Measurements from ENCODE around the gene DDX10.
"Not testable (repeated sequence)": the region's sequence is repeated elsewhere in the genome, so short reads cannot be mapped to it uniquely, and the experiment has no call there.

DDX10 gene

GRCh38 chr11:108632041-108632704 lies 32.7 kb upstream of the DDX10 start:
- Histone ChIP-seq H3K79me1 (ENCODE audit: low read length) (no peaks in the 10 kb centered on the region), H4K8ac (ENCODE audit: low read depth, low read length) (no peak overlapping the region), H2BK15ac (replicated peaks; ENCODE audit: low read depth) (no peak overlapping the region), H4K5ac (ENCODE audit: low read length) (no peak overlapping the region), H2BK5ac (ENCODE audit: low read length) (no peak overlapping the region), H3K79me2 (ENCODE audit: control insufficient read depth, insufficient read depth, low read length) (no peaks in the 10 kb centered on the region), H3K4me3 (ENCODE audit: low read length) (no peak overlapping the region), H3K9ac (ENCODE audit: low read length) (no peak overlapping the region), H3K4me1 (ENCODE audit: control insufficient read depth, low read depth, low read length) (no peaks in the 10 kb centered on the region), H2AK5ac (ENCODE audit: low read length) (no peak overlapping the region), H3K18ac (ENCODE audit: low read length) (no peak overlapping the region), H3K4me2 (ENCODE audit: low read length) (no peak overlapping the region), H3K4ac (ENCODE audit: low read depth, low read length) (no peak overlapping the region), H3K36me3 (ENCODE audit: control insufficient read depth, insufficient read depth, low read length) (no peaks in the 10 kb centered on the region), H3K27ac (ENCODE audit: low read depth, low read length) (no peak overlapping the region), H3K27me3 (ENCODE audit: insufficient read depth, low read length, poor library complexity) (no peaks in the 10 kb centered on the region), H3K56ac (ENCODE audit: low read length) (no peak overlapping the region), H3K23ac (ENCODE audit: low read length) (no peak overlapping the region), H2BK120ac (ENCODE audit: low read depth, low read length) (no peak overlapping the region)
- DNase-seq: no peak
- WGBS (ENCODE audit: extremely low coverage, insufficient coverage, low lambda C conversion rate): no CpG with 5 or more reads among the region's 2 CpGs

- Histone ChIP-seq H2AK5ac (ENCODE audit: low read length) (no peak overlapping the region), H3K9ac (ENCODE audit: low read length) (no peak overlapping the region), H4K5ac (ENCODE audit: low read length) (no peak overlapping the region), H2BK120ac (ENCODE audit: low read depth, low read length) (no peak overlapping the region), H4K8ac (ENCODE audit: low read depth, low read length) (no peak overlapping the region), H3K4ac (ENCODE audit: low read depth, low read length) (no peak overlapping the region), H3K79me1 (ENCODE audit: low read length) (no peaks in the 10 kb centered on the region), H3K4me3 (ENCODE audit: low read length) (no peak overlapping the region), H3K4me2 (ENCODE audit: low read length) (no peak overlapping the region), H3K79me2 (ENCODE audit: control insufficient read depth, insufficient read depth, low read length) (no peaks in the 10 kb centered on the region), H3K27me3 (ENCODE audit: insufficient read depth, low read length, poor library complexity) (no peaks in the 10 kb centered on the region), H3K18ac (ENCODE audit: low read length) (no peak overlapping the region), H2BK15ac (replicated peaks; ENCODE audit: low read depth) (no peak overlapping the region), H3K23ac (ENCODE audit: low read length) (no peak overlapping the region), H3K27ac (ENCODE audit: low read depth, low read length) (no peak overlapping the region), H3K36me3 (ENCODE audit: control insufficient read depth, insufficient read depth, low read length) (no peaks in the 10 kb centered on the region), H2BK5ac (ENCODE audit: low read length) (no peak overlapping the region), H3K4me1 (ENCODE audit: control insufficient read depth, low read depth, low read length) (peaks cover 1% of the 10 kb centered on the region), H3K56ac (ENCODE audit: low read length) (no peak overlapping the region)
- DNase-seq: peak; percentile 74
Observed at GRCh38 chr11:108635106-108635505, 29.8 kb upstream of the DDX10 start.

- Histone ChIP-seq H3K56ac (ENCODE audit: low read length) (no peak overlapping the region), H3K4me1 (ENCODE audit: control insufficient read depth, low read depth, low read length) (peaks cover 1% of the 10 kb centered on the region), H2BK5ac (ENCODE audit: low read length) (no peak overlapping the region), H3K79me1 (ENCODE audit: low read length) (no peaks in the 10 kb centered on the region), H3K4ac (ENCODE audit: low read depth, low read length) (no peak overlapping the region), H3K18ac (ENCODE audit: low read length) (no peak overlapping the region), H4K5ac (ENCODE audit: low read length) (no peak overlapping the region), H2BK120ac (ENCODE audit: low read depth, low read length) (no peak overlapping the region), H3K27ac (ENCODE audit: low read depth, low read length) (no peak overlapping the region), H3K9ac (ENCODE audit: low read length) (no peak overlapping the region), H3K79me2 (ENCODE audit: control insufficient read depth, insufficient read depth, low read length) (no peaks in the 10 kb centered on the region), H3K36me3 (ENCODE audit: control insufficient read depth, insufficient read depth, low read length) (no peaks in the 10 kb centered on the region), H3K23ac (ENCODE audit: low read length) (no peak overlapping the region), H3K4me2 (ENCODE audit: low read length) (no peak overlapping the region), H2BK15ac (replicated peaks; ENCODE audit: low read depth) (no peak overlapping the region), H3K27me3 (ENCODE audit: insufficient read depth, low read length, poor library complexity) (no peaks in the 10 kb centered on the region), H2AK5ac (ENCODE audit: low read length) (no peak overlapping the region), H3K4me3 (ENCODE audit: low read length) (no peak overlapping the region), H4K8ac (ENCODE audit: low read depth, low read length) (no peak overlapping the region)
- no CpG with 5 or more reads among the region's 2 CpGs for WGBS (ENCODE audit: extremely low coverage, insufficient coverage, low lambda C conversion rate)
- no peak for DNase-seq
Observed at GRCh38 chr11:108636222-108636621, 28.6 kb upstream of the DDX10 start.

- no peaks in the 10 kb centered on the region for H3K79me1 ChIP-seq (ENCODE audit: low read length)
- WGBS (ENCODE audit: extremely low coverage, insufficient coverage, low lambda C conversion rate): no CpG with 5 or more reads among the region's 1 CpG
Observed at GRCh38 chr11:108639146-108639545, 25.7 kb upstream of the DDX10 start.

GRCh38 chr11:108641752-108642151 lies 23.1 kb upstream of the DDX10 start:
- not testable (repeated sequence) for H4K8ac ChIP-seq (ENCODE audit: low read depth, low read length)

More at GRCh38 chr11:108639146-108639545, 25.7 kb upstream of the DDX10 start:
- Histone ChIP-seq H2BK120ac (ENCODE audit: low read depth, low read length) (no peak overlapping the region), H2BK5ac (ENCODE audit: low read length) (no peak overlapping the region), H3K23ac (ENCODE audit: low read length) (no peak overlapping the region), H3K4me3 (ENCODE audit: low read length) (no peak overlapping the region), H4K8ac (ENCODE audit: low read depth, low read length) (no peak overlapping the region), H4K5ac (ENCODE audit: low read length) (no peak overlapping the region), H3K27ac (ENCODE audit: low read depth, low read length) (no peak overlapping the region), H3K27me3 (ENCODE audit: insufficient read depth, low read length, poor library complexity) (no peaks in the 10 kb centered on the region), H3K36me3 (ENCODE audit: control insufficient read depth, insufficient read depth, low read length) (no peaks in the 10 kb centered on the region), H2BK15ac (replicated peaks; ENCODE audit: low read depth) (no peak overlapping the region), H3K4me2 (ENCODE audit: low read length) (no peak overlapping the region), H2AK5ac (ENCODE audit: low read length) (no peak overlapping the region), H3K18ac (ENCODE audit: low read length) (no peak overlapping the region), H3K4ac (ENCODE audit: low read depth, low read length) (no peak overlapping the region), H3K4me1 (ENCODE audit: control insufficient read depth, low read depth, low read length) (peaks cover 1% of the 10 kb centered on the region), H3K79me2 (ENCODE audit: control insufficient read depth, insufficient read depth, low read length) (no peaks in the 10 kb centered on the region), H3K56ac (ENCODE audit: low read length) (no peak overlapping the region), H3K9ac (ENCODE audit: low read length) (no peak overlapping the region)
- DNase-seq: no peak

GRCh38 chr11:108643974-108644373 lies 20.9 kb upstream of the DDX10 start:
- Histone ChIP-seq H2BK15ac (replicated peaks; ENCODE audit: low read depth) (no peak overlapping the region), H4K8ac (ENCODE audit: low read depth, low read length) (no peak overlapping the region), H3K4ac (ENCODE audit: low read depth, low read length) (peak overlapping the region; percentile 12), H3K79me1 (ENCODE audit: low read length) (no peaks in the 10 kb centered on the region), H3K79me2 (ENCODE audit: control insufficient read depth, insufficient read depth, low read length) (no peaks in the 10 kb centered on the region), H3K36me3 (ENCODE audit: control insufficient read depth, insufficient read depth, low read length) (no peaks in the 10 kb centered on the region), H2AK5ac (ENCODE audit: low read length) (no peak overlapping the region), H4K5ac (ENCODE audit: low read length) (no peak overlapping the region), H3K18ac (ENCODE audit: low read length) (peak overlapping the region; percentile 68), H3K23ac (ENCODE audit: low read length) (no peak overlapping the region), H3K4me3 (ENCODE audit: low read length) (no peak overlapping the region), H3K4me1 (ENCODE audit: control insufficient read depth, low read depth, low read length) (peaks cover 4% of the 10 kb centered on the region), H3K9ac (ENCODE audit: low read length) (no peak overlapping the region), H3K56ac (ENCODE audit: low read length) (no peak overlapping the region), H2BK120ac (ENCODE audit: low read depth, low read length) (no peak overlapping the region), H3K27ac (ENCODE audit: low read depth, low read length) (no peak overlapping the region), H3K4me2 (ENCODE audit: low read length) (no peak overlapping the region), H2BK5ac (ENCODE audit: low read length) (no peak overlapping the region), H3K27me3 (ENCODE audit: insufficient read depth, low read length, poor library complexity) (no peaks in the 10 kb centered on the region)
- no CpG with 5 or more reads among the region's 1 CpG for WGBS (ENCODE audit: extremely low coverage, insufficient coverage, low lambda C conversion rate)
- no peak for DNase-seq

More at GRCh38 chr11:108641752-108642151, 23.1 kb upstream of the DDX10 start:
- not testable (repeated sequence) for H4K5ac ChIP-seq (ENCODE audit: low read length); H3K4me3 ChIP-seq (ENCODE audit: low read length); H3K9ac ChIP-seq (ENCODE audit: low read length); H3K4me1 ChIP-seq (ENCODE audit: control insufficient read depth, low read depth, low read length); H3K27me3 ChIP-seq (ENCODE audit: insufficient read depth, low read length, poor library complexity); H3K79me1 ChIP-seq (ENCODE audit: low read length); H3K23ac ChIP-seq (ENCODE audit: low read length); H2AK5ac ChIP-seq (ENCODE audit: low read length); H3K36me3 ChIP-seq (ENCODE audit: control insufficient read depth, insufficient read depth, low read length); H3K4me2 ChIP-seq (ENCODE audit: low read length); H3K79me2 ChIP-seq (ENCODE audit: control insufficient read depth, insufficient read depth, low read length); H3K27ac ChIP-seq (ENCODE audit: low read depth, low read length); DNase-seq; H2BK5ac ChIP-seq (ENCODE audit: low read length); H2BK15ac ChIP-seq (replicated peaks; ENCODE audit: low read depth); H3K56ac ChIP-seq (ENCODE audit: low read length)
- WGBS (ENCODE audit: extremely low coverage, insufficient coverage, low lambda C conversion rate): no CpG with 5 or more reads among the region's 1 CpG
- H2BK120ac ChIP-seq (ENCODE audit: low read depth, low read length): peak overlapping the region; percentile 74
- H3K4ac ChIP-seq (ENCODE audit: low read depth, low read length): peak overlapping the region; percentile 79
- H3K18ac ChIP-seq (ENCODE audit: low read length): peak overlapping the region; percentile 39

Data from mesendoderm (in vitro differentiated cells).